Retinal pigment epithelial cell (primary cell): ENCODE data around the gene PLXNA4.

ENCODE experiments used
- DNase-seq: peaks from one replicate; pipeline ENCODE4 v3.0.0-alpha.2; 2010; ENCODE audit warnings: low read depth
- H3K4me3 ChIP-seq: 2 replicates; pipeline ENCODE4 v1.5.1; 2011; ENCODE audit warnings: mild to moderate bottlenecking, low read length, control low read depth, moderate library complexity
- TF ChIP-seq, protein P1 (sequence below): conservative IDR thresholded peaks from 2 replicates; pipeline ENCODE4 v1.5.1; 2011; ENCODE audit warnings: low read depth, low read length, control low read depth, inconsistent platforms

The PLXNA4 gene

DNA sequence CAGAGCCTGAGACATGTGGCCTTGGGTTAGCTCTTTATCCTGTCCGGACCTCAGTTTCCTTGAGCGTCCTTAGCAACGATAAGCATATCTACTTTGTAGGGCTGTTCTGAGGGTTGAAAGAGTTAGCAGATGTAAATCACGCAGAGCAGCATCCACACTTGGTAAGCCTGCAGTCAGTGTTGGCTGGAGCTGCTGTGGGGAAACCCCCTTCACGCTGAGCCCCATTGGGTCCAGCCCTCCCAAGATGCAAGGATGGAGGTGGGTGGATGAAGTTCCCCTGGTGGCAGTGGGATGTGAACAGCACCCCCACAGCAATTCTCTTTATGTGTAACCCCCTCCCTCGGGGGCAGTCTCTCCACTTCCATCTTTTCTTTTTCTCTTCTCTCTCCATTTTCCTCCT is 109.9 kb downstream of the PLXNA4 start:
- TF ChIP-seq, protein P1, sequence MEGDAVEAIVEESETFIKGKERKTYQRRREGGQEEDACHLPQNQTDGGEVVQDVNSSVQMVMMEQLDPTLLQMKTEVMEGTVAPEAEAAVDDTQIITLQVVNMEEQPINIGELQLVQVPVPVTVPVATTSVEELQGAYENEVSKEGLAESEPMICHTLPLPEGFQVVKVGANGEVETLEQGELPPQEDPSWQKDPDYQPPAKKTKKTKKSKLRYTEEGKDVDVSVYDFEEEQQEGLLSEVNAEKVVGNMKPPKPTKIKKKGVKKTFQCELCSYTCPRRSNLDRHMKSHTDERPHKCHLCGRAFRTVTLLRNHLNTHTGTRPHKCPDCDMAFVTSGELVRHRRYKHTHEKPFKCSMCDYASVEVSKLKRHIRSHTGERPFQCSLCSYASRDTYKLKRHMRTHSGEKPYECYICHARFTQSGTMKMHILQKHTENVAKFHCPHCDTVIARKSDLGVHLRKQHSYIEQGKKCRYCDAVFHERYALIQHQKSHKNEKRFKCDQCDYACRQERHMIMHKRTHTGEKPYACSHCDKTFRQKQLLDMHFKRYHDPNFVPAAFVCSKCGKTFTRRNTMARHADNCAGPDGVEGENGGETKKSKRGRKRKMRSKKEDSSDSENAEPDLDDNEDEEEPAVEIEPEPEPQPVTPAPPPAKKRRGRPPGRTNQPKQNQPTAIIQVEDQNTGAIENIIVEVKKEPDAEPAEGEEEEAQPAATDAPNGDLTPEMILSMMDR: no peak
- no peak overlapping the region for H3K4me3 ChIP-seq
- no peak for DNase-seq

DNA sequence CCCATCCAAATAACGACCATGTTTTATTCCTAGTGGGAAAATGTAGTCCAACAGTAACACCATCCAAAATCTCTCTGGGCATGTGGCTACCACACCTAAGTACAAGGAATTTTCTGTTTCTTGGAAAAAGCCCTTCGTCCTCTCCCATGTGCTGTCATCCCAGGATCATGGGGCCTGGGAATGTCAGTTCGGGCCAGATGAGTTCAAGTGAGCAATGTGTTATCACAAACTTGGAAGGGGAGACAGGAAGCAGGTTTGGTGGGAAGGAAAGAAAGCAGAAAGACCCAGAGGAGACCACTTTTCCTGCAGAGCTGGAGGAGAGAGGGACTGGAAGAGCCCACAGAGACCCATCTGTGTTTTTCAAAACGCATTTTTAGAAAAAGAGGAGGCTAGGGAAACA is 110.8 kb downstream of the PLXNA4 start:
- no peak overlapping the region for H3K4me3 ChIP-seq
- DNase-seq: no peak
- TF ChIP-seq, protein P1: no peak

DNA sequence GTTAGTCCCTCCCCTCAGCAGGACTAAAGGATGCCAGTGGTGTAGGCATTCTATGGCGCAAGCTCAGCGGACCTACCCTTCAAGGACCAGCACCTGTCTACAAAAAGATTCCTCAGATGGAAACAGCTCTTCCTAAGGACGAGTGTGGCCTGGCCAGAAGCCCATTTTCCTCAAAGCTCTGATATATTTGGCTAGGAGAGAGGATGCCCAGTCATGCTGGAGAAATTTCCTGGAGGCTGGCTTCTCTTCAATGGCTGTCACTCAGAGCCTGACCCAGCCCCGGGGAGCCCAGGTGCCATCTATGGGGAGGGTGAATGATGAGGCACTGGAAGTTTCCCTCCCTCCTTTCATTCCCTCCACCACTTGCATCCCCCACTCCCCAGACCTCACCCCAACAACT is 111.5 kb downstream of the PLXNA4 start:
- DNase-seq: no peak
- H3K4me3 ChIP-seq: no peak overlapping the region
- TF ChIP-seq, protein P1: no peak

DNA sequence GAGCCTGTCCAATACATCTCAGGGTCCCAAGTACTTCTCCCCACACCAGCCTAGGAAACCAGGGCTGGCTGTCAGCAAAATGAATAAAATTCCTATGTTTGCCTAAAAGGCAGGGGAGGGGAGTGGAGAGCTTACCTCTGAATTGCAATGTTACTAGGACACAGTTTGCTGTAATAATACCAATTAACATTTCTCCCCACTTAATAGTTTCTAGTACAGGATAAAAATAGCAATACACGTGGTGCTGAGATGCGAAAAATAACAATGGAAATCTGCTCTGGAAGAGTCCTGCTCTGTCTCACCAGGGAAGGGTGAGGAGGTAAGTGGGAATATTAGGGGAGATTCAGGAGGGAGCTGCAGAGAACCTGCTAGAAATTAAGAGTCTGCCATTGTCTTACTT is 112.3 kb downstream of the PLXNA4 start:
- DNase-seq: no peak
- no peak overlapping the region for H3K4me3 ChIP-seq
- TF ChIP-seq, protein P1: no peak

DNA sequence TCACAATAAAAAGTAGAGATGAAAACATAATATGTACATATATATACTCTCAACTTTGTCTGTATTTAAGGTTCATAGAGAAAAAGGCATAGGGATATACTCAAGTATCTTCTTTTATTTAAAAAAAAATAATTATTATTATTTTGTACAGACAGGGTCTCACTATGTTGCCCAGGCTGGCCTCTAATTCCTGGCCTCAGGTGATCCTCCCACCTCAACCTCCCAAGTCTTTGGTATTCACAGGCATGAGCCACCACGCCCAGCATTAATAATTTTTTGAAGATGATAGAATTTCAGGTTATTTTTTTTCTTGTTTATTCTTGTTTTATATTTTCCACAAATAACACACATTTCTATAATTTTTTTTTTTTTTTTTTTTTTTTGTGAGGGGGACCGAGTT is 113.8 kb downstream of the PLXNA4 start:
- TF ChIP-seq, protein P1: no peak
- DNase-seq: no peak
- no peak overlapping the region for H3K4me3 ChIP-seq

DNA sequence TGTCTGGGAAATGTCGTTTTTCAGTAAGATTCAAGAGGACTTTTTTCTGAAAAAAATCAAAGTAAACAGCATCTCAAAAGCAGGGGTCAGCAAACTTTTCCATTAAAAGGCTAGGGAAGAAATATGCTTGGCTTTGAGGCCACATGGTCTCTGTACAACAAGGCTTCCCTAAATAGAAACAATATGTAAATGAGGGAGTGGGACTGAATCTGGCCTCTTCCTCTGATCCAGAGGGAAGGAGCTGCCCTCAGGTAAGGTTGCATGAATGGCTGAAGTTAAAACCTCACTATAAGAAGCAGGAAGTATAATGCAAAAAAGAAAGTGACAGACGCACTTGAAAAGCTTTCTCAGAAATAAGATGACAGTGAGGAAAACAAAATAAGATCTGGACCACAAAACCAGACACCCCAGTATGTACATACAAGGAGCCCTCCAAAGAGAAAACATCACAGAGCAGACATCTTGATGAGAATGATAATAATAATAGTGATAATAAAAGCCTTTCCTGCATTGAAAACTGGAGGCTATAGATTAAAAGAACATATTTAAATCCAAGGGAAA is 115.2 kb downstream of the PLXNA4 start:
- DNase-seq: no peak
- no peak overlapping the region for H3K4me3 ChIP-seq
- TF ChIP-seq, protein P1: no peak

DNA sequence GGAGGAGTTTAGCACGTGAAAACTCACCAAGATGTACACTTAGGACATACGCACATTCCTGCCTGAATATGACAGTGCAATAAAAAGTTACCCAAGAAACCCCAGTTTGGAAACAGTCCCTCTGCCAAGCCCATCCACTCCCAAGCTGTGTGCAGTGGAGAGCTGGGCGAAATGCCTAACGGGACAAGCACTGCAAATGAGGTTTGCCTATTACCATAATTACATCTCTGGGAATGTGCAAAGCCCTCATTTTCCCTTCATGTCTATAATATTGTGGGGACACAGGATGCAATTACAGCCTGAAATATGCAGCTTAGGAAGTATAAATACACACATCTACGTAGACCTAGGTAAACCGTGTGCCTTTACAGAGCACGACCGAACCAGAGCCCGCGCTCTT is 117.5 kb downstream of the PLXNA4 start:
- TF ChIP-seq, protein P1: no peak
- no peak for DNase-seq
- H3K4me3 ChIP-seq: no peak overlapping the region
